Neuronal stem cell (in vitro differentiated cells): ENCODE measurements around the gene DMXL1.

Experiments
- DNase-seq: peaks from one replicate; pipeline ENCODE4 v3.0.0-alpha.2; 2013; ENCODE audit warnings: low spot score
- H2AFZ ChIP-seq: one replicate; pipeline ENCODE4 v1.6.1; 2013; ENCODE audit warnings: mild to moderate bottlenecking, low read length, inconsistent platforms
- H2AK5ac ChIP-seq: 2 replicates; pipeline ENCODE4 v1.6.1; 2013; ENCODE audit warnings: low read depth, mild to moderate bottlenecking, inconsistent platforms, low read length, moderate library complexity, mixed read lengths
- H2BK120ac ChIP-seq: 2 replicates; pipeline ENCODE4 v1.6.1; 2013; ENCODE audit warnings: low read depth, mild to moderate bottlenecking, inconsistent platforms, low read length, moderate library complexity, mixed read lengths
- H2BK12ac ChIP-seq: one replicate; pipeline ENCODE4 v1.6.1; 2013; ENCODE audit warnings: low read length, inconsistent platforms
- H2BK15ac ChIP-seq: 2 replicates; pipeline ENCODE4 v1.6.1; 2013; ENCODE audit warnings: mild to moderate bottlenecking, low read length, inconsistent platforms, mixed read lengths
- H2BK5ac ChIP-seq: one replicate; pipeline ENCODE4 v1.6.1; 2013; ENCODE audit warnings: inconsistent platforms, mild to moderate bottlenecking, low read length, moderate library complexity
- H3K14ac ChIP-seq: one replicate; pipeline ENCODE4 v1.6.1; 2013; ENCODE audit warnings: low read length, inconsistent platforms
- H3K18ac ChIP-seq: 2 replicates; pipeline ENCODE4 v1.6.1; 2013; ENCODE audit warnings: low read length, inconsistent platforms
- H3K23ac ChIP-seq: 2 replicates; pipeline ENCODE4 v1.6.1; 2013; ENCODE audit warnings: low read depth, mild to moderate bottlenecking, mixed read lengths, low read length, inconsistent platforms; ENCODE audit not compliant: poor library complexity
- H3K27ac ChIP-seq: replicated peaks from 3 replicates; pipeline ENCODE4 v1.5.1; 2013; ENCODE audit warnings: low read length, inconsistent platforms
- H3K27me3 ChIP-seq, 3 experiments: 2 replicates each; pipeline ENCODE4 v1.6.1; 2013; ENCODE audit warnings: low read length in 3 of 3, mild to moderate bottlenecking in 2 of 3, inconsistent platforms in 1 of 3, low read depth in 1 of 3, mixed read lengths in 1 of 3, moderate library complexity in 1 of 3; ENCODE audit not compliant: control insufficient read depth in 3 of 3, insufficient read depth in 3 of 3
- H3K36me3 ChIP-seq, 2 donors: replicated peaks in 1 of 2; 2 replicates each; pipeline ENCODE4 v1.6.1; 2013; ENCODE audit warnings: low read length in 2 of 2; ENCODE audit not compliant: control insufficient read depth in 2 of 2, insufficient read depth in 2 of 2
- H3K4ac ChIP-seq: 2 replicates; pipeline ENCODE4 v1.6.1; 2013; ENCODE audit warnings: inconsistent platforms, mild to moderate bottlenecking, low read length, moderate library complexity
- H3K4me1 ChIP-seq, 2 donors: 1 replicate in 1 of 2; 2 replicates in 1 of 2; pipeline ENCODE4 v1.6.1; 2013; ENCODE audit warnings: low read length in 2 of 2, low read depth in 1 of 2; ENCODE audit not compliant: control insufficient read depth in 2 of 2, insufficient read depth in 1 of 2
- H3K4me2 ChIP-seq: one replicate; pipeline ENCODE4 v1.6.1; 2013; ENCODE audit warnings: mild to moderate bottlenecking, low read length, inconsistent platforms; ENCODE audit not compliant: insufficient read depth, poor library complexity, severe bottlenecking
- H3K4me3 ChIP-seq, 2 donors: 2 replicates each; pipeline ENCODE4 v1.5.1; 2013; ENCODE audit warnings: low read length in 2 of 2, mild to moderate bottlenecking in 2 of 2, inconsistent platforms in 1 of 2, moderate library complexity in 1 of 2
- H3K79me1 ChIP-seq: one replicate; pipeline ENCODE4 v1.6.1; 2013; ENCODE audit warnings: low read depth, mild to moderate bottlenecking, inconsistent platforms, low read length, moderate library complexity
- H3K9ac ChIP-seq: one replicate; pipeline ENCODE4 v1.6.1; 2013; ENCODE audit warnings: mild to moderate bottlenecking, low read depth, low read length, inconsistent platforms; ENCODE audit not compliant: poor library complexity
- H3K9me3 ChIP-seq, 2 donors: replicated peaks in 1 of 2; 2 replicates each; pipeline versions ENCODE3 to v1.6.1; 2013; ENCODE audit warnings: low read length in 2 of 2, mild to moderate bottlenecking in 2 of 2, inconsistent platforms in 1 of 2, low read depth in 1 of 2, mixed read lengths in 1 of 2, moderate library complexity in 1 of 2; ENCODE audit not compliant: control insufficient read depth in 2 of 2, insufficient read depth in 1 of 2
- H4K8ac ChIP-seq: one replicate; pipeline ENCODE4 v1.6.1; 2013; ENCODE audit warnings: low read depth, mild to moderate bottlenecking, inconsistent platforms, low read length, moderate library complexity
- H4K91ac ChIP-seq: one replicate; pipeline ENCODE4 v1.6.1; 2013; ENCODE audit warnings: low read length, low read depth, mild to moderate bottlenecking, inconsistent platforms; ENCODE audit not compliant: poor library complexity
- WGBS, 2 donors: extraction: QIAGEN DNeasy Blood & Tissue Kit; methylation state at CpG; one replicate each; pipeline ENCODE4 v1.1.7; 2013; ENCODE audit warnings: missing lambda C conversion rate in 2 of 2, mixed read lengths in 1 of 2; ENCODE audit not compliant: insufficient read length in 2 of 2, insufficient replicate concordance in 1 of 2; ENCODE audit errors: extremely low coverage in 2 of 2; 5-methylcytosine and 5-hydroxymethylcytosine counted together

DMXL1 gene

GRCh38 chr5:119048246-119048645 lies 22.6 kb upstream of the DMXL1 start:
- Histone ChIP-seq H3K18ac (no peak overlapping the region), H2AK5ac (no peak overlapping the region), H3K4me1 (no peaks in the 10 kb centered on the region), H2BK15ac (no peak overlapping the region), H3K23ac (no peak overlapping the region), H2AFZ (no peak overlapping the region), H4K8ac (no peak overlapping the region), H2BK5ac (no peak overlapping the region), H3K79me1 (no peaks in the 10 kb centered on the region), H3K4me3 (no peak overlapping the region), H3K9ac (no peak overlapping the region), H3K36me3 (no peaks in the 10 kb centered on the region), H2BK120ac (no peak overlapping the region), H3K27me3 (no peaks in the 10 kb centered on the region), H3K4me2 (no peak overlapping the region), H3K14ac (no peak overlapping the region), H2BK12ac (no peak overlapping the region), H3K4ac (no peak overlapping the region), H4K91ac (no peak overlapping the region), H3K9me3 (no peaks in the 10 kb centered on the region), H3K27ac (no peak overlapping the region)
- no CpG with 5 or more reads among the region's 2 CpGs for WGBS, 2 donors
- no peak for DNase-seq

- Histone ChIP-seq H3K4me1 (no peaks in the 10 kb centered on the region), H3K4me3 (no peak overlapping the region), H2BK5ac (no peak overlapping the region), H4K8ac (no peak overlapping the region), H2AFZ (peak overlapping the region; percentile 48), H3K4me2 (no peak overlapping the region), H3K9ac (no peak overlapping the region), H3K23ac (no peak overlapping the region), H3K36me3 (no peaks in the 10 kb centered on the region), H4K91ac (no peak overlapping the region), H3K14ac (no peak overlapping the region), H3K4ac (no peak overlapping the region), H2BK120ac (no peak overlapping the region), H2BK15ac (no peak overlapping the region), H2BK12ac (no peak overlapping the region), H3K18ac (no peak overlapping the region), H3K27ac (no peak overlapping the region), H3K9me3 (no peaks in the 10 kb centered on the region), H3K79me1 (no peaks in the 10 kb centered on the region), H2AK5ac (no peak overlapping the region), H3K27me3 (no peaks in the 10 kb centered on the region)
- no peak for DNase-seq
- no CpG with 5 or more reads among the region's 7 CpGs for WGBS, 2 donors
Measured at GRCh38 chr5:119049824-119050449, 20.9 kb upstream of the DMXL1 start.

GRCh38 chr5:119054101-119054500 lies 16.8 kb upstream of the DMXL1 start:
- DNase-seq: no peak
- no peak overlapping the region for H2BK12ac ChIP-seq
- H4K91ac ChIP-seq: no peak overlapping the region
- H3K9ac ChIP-seq: no peak overlapping the region
- no peak overlapping the region for H2AFZ ChIP-seq
- no peaks in the 10 kb centered on the region for H3K79me1 ChIP-seq
- H3K4me3 ChIP-seq: no peak overlapping the region
- H3K27ac ChIP-seq: no peak overlapping the region
- no peaks in the 10 kb centered on the region for H3K36me3 ChIP-seq
- H3K4me2 ChIP-seq: no peak overlapping the region
- no peak overlapping the region for H2BK120ac ChIP-seq
- no peak overlapping the region for H3K18ac ChIP-seq
- no peaks in the 10 kb centered on the region for H3K9me3 ChIP-seq
- no peak overlapping the region for H4K8ac ChIP-seq
- no peak overlapping the region for H3K4ac ChIP-seq
- no peak overlapping the region for H2BK5ac ChIP-seq
- no peak overlapping the region for H3K14ac ChIP-seq
- no peak overlapping the region for H3K23ac ChIP-seq
- WGBS, 2 donors: no CpG with 5 or more reads among the region's 2 CpGs
- no peak overlapping the region for H2AK5ac ChIP-seq
- H3K27me3 ChIP-seq: no peaks in the 10 kb centered on the region
- no peaks in the 10 kb centered on the region for H3K4me1 ChIP-seq
- no peak overlapping the region for H2BK15ac ChIP-seq

GRCh38 chr5:119055294-119055693 lies 15.6 kb upstream of the DMXL1 start:
- Histone ChIP-seq H3K4me1 (no peaks in the 10 kb centered on the region), H2BK15ac (no peak overlapping the region), H2BK5ac (no peak overlapping the region), H4K91ac (no peak overlapping the region), H3K23ac (no peak overlapping the region), H3K4me2 (no peak overlapping the region), H2AFZ (no peak overlapping the region), H3K9me3 (no peaks in the 10 kb centered on the region), H2AK5ac (no peak overlapping the region), H3K18ac (no peak overlapping the region), H3K79me1 (no peaks in the 10 kb centered on the region), H3K9ac (no peak overlapping the region), H3K14ac (no peak overlapping the region), H3K27ac (no peak overlapping the region), H2BK120ac (no peak overlapping the region), H3K4me3 (no peak overlapping the region), H3K4ac (no peak overlapping the region), H4K8ac (no peak overlapping the region), H2BK12ac (no peak overlapping the region), H3K36me3 (no peaks in the 10 kb centered on the region), H3K27me3 (no peaks in the 10 kb centered on the region)
- no CpG with 5 or more reads among the region's 2 CpGs for WGBS, 2 donors
- DNase-seq: no peak
